Adrenal gland (tissue), 12 donors: Measurements from ENCODE around the gene ITGB3. TPM values are rescaled to one million over a fixed set of nuclear protein-coding genes. Genes with fewer than 3 reads are reported as not detected.

Experiments
- DNase-seq, 7 donors: peaks; one replicate each; pipeline ENCODE4 v3.0.0-alpha.2; 2019 to 2020
- H3K27ac ChIP-seq, 5 donors: fragments of 200-600 bp; sonication (generic) in 4 of 5; 1 replicate in 3 of 5; 2 replicates in 2 of 5; pipeline versions ENCODE4 v1.5.1 to v1.8.0; 2016 to 2020; ENCODE audit warnings: mild to moderate bottlenecking in 1 of 5
- H3K27me3 ChIP-seq: fragments of 200-600 bp; 2 replicates; pipeline ENCODE4 v1.8.0; 2021
- H3K36me3 ChIP-seq, 2 donors: fragments of 200-600 bp; replicated peaks in 1 of 2; 1 replicate in 1 of 2; 2 replicates in 1 of 2; pipeline versions ENCODE4 v1.5.1 to v1.8.0; 2018 to 2022
- H3K4me1 ChIP-seq, 2 donors: fragments of 200-600 bp; replicated peaks in 1 of 2; 1 replicate in 1 of 2; 2 replicates in 1 of 2; pipeline versions ENCODE4 v1.5.1 to v1.8.0; 2018 to 2021
- H3K4me3 ChIP-seq, 4 donors: fragments of 200-600 bp; sonication (generic) in 3 of 4; one replicate each; pipeline ENCODE4 v1.5.1; 2016 to 2018
- H3K9me3 ChIP-seq, 3 donors: fragments of 200-600 bp; sonication (generic) in 1 of 3; replicated peaks in 1 of 3; 1 replicate in 2 of 3; 2 replicates in 1 of 3; pipeline versions ENCODE4 v1.5.1 to v1.8.0; 2016 to 2021
- CTCF ChIP-seq, 6 experiments: fragments of 450-650 bp in 4 of 6; fragments of 200-600 bp in 2 of 6; sonication (generic) in 1 of 6; IDR thresholded peaks; 1 replicate in 5 of 6; 2 replicates in 1 of 6; pipeline versions ENCODE4 v1.5.1 to v1.8.0; 2016 to 2021; ENCODE audit warnings: antibody characterized with exemption in 6 of 6, mild to moderate bottlenecking in 2 of 6, moderate library complexity in 1 of 6
- POLR2A ChIP-seq, 2 donors: fragments of 450-650 bp; IDR thresholded peaks; one replicate each; pipeline ENCODE4 v1.6.1; 2017; ENCODE audit warnings: antibody characterized with exemption in 2 of 2, mild to moderate bottlenecking in 2 of 2, moderate library complexity in 1 of 2
- WGBS, 4 donors: extraction: QIAGEN DNeasy Blood & Tissue Kit in 2 of 4; methylation state at CpG; one replicate each; pipeline versions ENCODE4 v1.1.5 to v1.1.7; 2013 to 2017; 5-methylcytosine and 5-hydroxymethylcytosine counted together
- intact Hi-C, 2 donors: fragments of 100-400 bp; cut with DNase I; formaldehyde crosslinking; loops; one replicate each; pipeline versions ENCODE4 v1.14.1 to v1.15.0; 2022 to 2023
- polyA plus RNA-seq, 3 donors: library from polyadenylated mRNA; stranded (reverse); fragments of 200-250 nt in 2 of 3; fragments of 350-450 nt in 1 of 3; fragmentation: Illumina TruSeq in 1 of 3; extraction: RNeasy Lipid Tissue Mini Kit (QIAGEN cat#74804) in 1 of 3; gene quantifications; one replicate each; pipeline ENCODE4 v1.2.3, GENCODE V29; 2013 to 2014
- total RNA-seq, 9 donors: library from RNA; depleted of rRNA in 4 of 9; stranded (reverse); fragments of >200 nt in 4 of 9; fragments of 120-200 nt in 1 of 9; fragmentation: NEBNext Ultra II Directional in 1 of 9; extraction: Animal tissue kit (Norgen Biotek cat#: 25700) in 1 of 9; gene quantifications; one replicate each; pipeline versions ENCODE4 v1.1.0 to v1.2.4, GENCODE V29; 2013 to 2023
- donor health status: healthy with polysubstance abuse.
- donor health status: Bipolar disorder and iron deficiency.
- donor health status: DM: yes; HTN: yes; CAD: no.
- donor health status: DM: no; HTN: no; CAD: no.
- donor health status: DM: no; HTN: no; CAD: no.
- donor health status: DM: yes; HTN: yes; CAD: no.

ITGB3 gene
- total and polyA plus RNA-seq, 12 donors = 0.12 to 3.7 (median 1.5) TPM

- Histone ChIP-seq H3K4me3 (no peak overlapping the region), H3K27me3 (no peaks in the 10 kb centered on the region), H3K27ac (no peak overlapping the region), H3K9me3 (no peaks in the 10 kb centered on the region), H3K36me3 (no peaks in the 10 kb centered on the region), H3K4me1 (no peaks in the 10 kb centered on the region)
- peak in 5 of 7 donors; percentile 37 to 67 (median 54) for DNase-seq
- 64 to 85% (median 70%) methylated on average over 6 of the region's 6 CpGs for WGBS, 4 donors
- intact Hi-C loops = no loop called here
- no peak for TF ChIP-seq CTCF (IDR thresholded peaks at IDR 0.05)
- no peak for TF ChIP-seq POLR2A (IDR thresholded peaks at IDR 0.05)
Measured at GRCh38 chr17:47288531-47289116, 35.0 kb downstream of the ITGB3 start.

GRCh38 chr17:47289302-47289701 lies 35.7 kb downstream of the ITGB3 start:
- Histone ChIP-seq H3K9me3 (no peaks in the 10 kb centered on the region), H3K4me1 (peaks cover 0 to 3% of the 10 kb centered on the region in 2 donors), H3K27me3 (no peaks in the 10 kb centered on the region), H3K4me3 (no peak overlapping the region), H3K36me3 (no peaks in the 10 kb centered on the region), H3K27ac (no peak overlapping the region)
- no peak for TF ChIP-seq POLR2A (IDR thresholded peaks at IDR 0.05)
- no peak for TF ChIP-seq CTCF (IDR thresholded peaks at IDR 0.05)
- intact Hi-C loops = no loop called here
- DNase-seq = no peak
- 83 to 88% (median 87%) methylated on average over 1 of the region's 1 CpG for WGBS, 4 donors

GRCh38 chr17:47290870-47291241 lies 37.2 kb downstream of the ITGB3 start:
- WGBS, 4 donors = 78 to 85% (median 84%) methylated on average over 5 of the region's 5 CpGs
- Histone ChIP-seq H3K27ac (no peak overlapping the region), H3K36me3 (no peaks in the 10 kb centered on the region), H3K4me1 (peaks cover 0 to 9% of the 10 kb centered on the region in 2 donors), H3K4me3 (no peak overlapping the region), H3K9me3 (no peaks in the 10 kb centered on the region), H3K27me3 (no peaks in the 10 kb centered on the region)
- intact Hi-C loops = no loop called here
- TF ChIP-seq POLR2A (IDR thresholded peaks at IDR 0.05) (no peak), CTCF (IDR thresholded peaks at IDR 0.05) (no peak)
- no peak for DNase-seq

- no peaks in the 10 kb centered on the region for H3K27me3 ChIP-seq
- H3K4me1 ChIP-seq = peaks cover 0 to 9% of the 10 kb centered on the region in 2 donors
- intact Hi-C loops = no loop called here
- TF ChIP-seq POLR2A (IDR thresholded peaks at IDR 0.05) (no peak), CTCF (IDR thresholded peaks at IDR 0.05) (no peak)
- no peak for DNase-seq
- H3K36me3 ChIP-seq = no peaks in the 10 kb centered on the region
- H3K4me3 ChIP-seq = no peak overlapping the region
- no peaks in the 10 kb centered on the region for H3K9me3 ChIP-seq
- 77 to 84% (median 78%) methylated on average over 8 of the region's 8 CpGs for WGBS, 4 donors
- no peak overlapping the region for H3K27ac ChIP-seq
Measured at GRCh38 chr17:47291242-47291873, 37.7 kb downstream of the ITGB3 start.
